GM18909 (cell line): ENCODE data around the gene CPLX1.
"Not testable (repeated sequence)": the region's sequence is repeated elsewhere in the genome, so short reads cannot be mapped to it uniquely, and the experiment has no call there.

ENCODE experiments used
- ATAC-seq: cut with Tn5 transposase; IDR thresholded peaks from one replicate; pipeline ENCODE4 v1.9.1; 2021; ENCODE audit warnings: mild to moderate bottlenecking; ENCODE audit not compliant: unreplicated experiment, poor library complexity

The CPLX1 gene

GRCh38 chr4:781493-782216 lies 44.3 kb downstream of the CPLX1 start:
- ATAC-seq: peak; percentile 97

- peak; percentile 3 for ATAC-seq
Measured at GRCh38 chr4:780716-781492, 45.0 kb downstream of the CPLX1 start.

GRCh38 chr4:780255-780654 lies 45.7 kb downstream of the CPLX1 start:
- not testable (repeated sequence) for ATAC-seq

GRCh38 chr4:779555-779954 lies 46.4 kb downstream of the CPLX1 start:
- no peak for ATAC-seq

GRCh38 chr4:777520-778262 lies 48.2 kb downstream of the CPLX1 start:
- ATAC-seq: no peak

- ATAC-seq: no peak
Measured at GRCh38 chr4:776743-777441, 49.0 kb downstream of the CPLX1 start.

- not testable (repeated sequence) for ATAC-seq
Measured at GRCh38 chr4:775485-775884, 50.4 kb downstream of the CPLX1 start.

GRCh38 chr4:774419-775092 lies 51.4 kb downstream of the CPLX1 start:
- ATAC-seq: not testable (repeated sequence)

GRCh38 chr4:773214-773613 lies 52.7 kb downstream of the CPLX1 start:
- no peak for ATAC-seq

GRCh38 chr4:772776-773175 lies 53.2 kb downstream of the CPLX1 start:
- ATAC-seq: no peak

GRCh38 chr4:772118-772517 lies 53.8 kb downstream of the CPLX1 start:
- no peak for ATAC-seq

- ATAC-seq: no peak
Measured at GRCh38 chr4:771464-771863, 54.5 kb downstream of the CPLX1 start.

- no peak for ATAC-seq
Measured at GRCh38 chr4:770022-770421, 55.9 kb downstream of the CPLX1 start.

- no peak for ATAC-seq
Measured at GRCh38 chr4:769511-769910, 56.4 kb downstream of the CPLX1 start.

- no peak for ATAC-seq
Measured at GRCh38 chr4:768995-769394, 56.9 kb downstream of the CPLX1 start.

GRCh38 chr4:768076-768475 lies 57.9 kb downstream of the CPLX1 start:
- ATAC-seq: no peak

- no peak for ATAC-seq
Measured at GRCh38 chr4:766559-767283, 59.2 kb downstream of the CPLX1 start.

GRCh38 chr4:766152-766515 lies 59.8 kb downstream of the CPLX1 start:
- no peak for ATAC-seq

- ATAC-seq: no peak
Measured at GRCh38 chr4:764405-765169, 61.3 kb downstream of the CPLX1 start.
